Measurements from ENCODE around the gene XAB2. TPM values are rescaled to one million over a fixed set of nuclear protein-coding genes. Genes with fewer than 3 reads are reported as not detected.

The XAB2 gene
- total and polyA plus RNA-seq, 12 donors: 18.6 to 31.9 (median 22.7) TPM

GRCh38 chr19:7607874-7608560, 21.3 kb downstream of the XAB2 start:
- TF ChIP-seq, protein P1, sequence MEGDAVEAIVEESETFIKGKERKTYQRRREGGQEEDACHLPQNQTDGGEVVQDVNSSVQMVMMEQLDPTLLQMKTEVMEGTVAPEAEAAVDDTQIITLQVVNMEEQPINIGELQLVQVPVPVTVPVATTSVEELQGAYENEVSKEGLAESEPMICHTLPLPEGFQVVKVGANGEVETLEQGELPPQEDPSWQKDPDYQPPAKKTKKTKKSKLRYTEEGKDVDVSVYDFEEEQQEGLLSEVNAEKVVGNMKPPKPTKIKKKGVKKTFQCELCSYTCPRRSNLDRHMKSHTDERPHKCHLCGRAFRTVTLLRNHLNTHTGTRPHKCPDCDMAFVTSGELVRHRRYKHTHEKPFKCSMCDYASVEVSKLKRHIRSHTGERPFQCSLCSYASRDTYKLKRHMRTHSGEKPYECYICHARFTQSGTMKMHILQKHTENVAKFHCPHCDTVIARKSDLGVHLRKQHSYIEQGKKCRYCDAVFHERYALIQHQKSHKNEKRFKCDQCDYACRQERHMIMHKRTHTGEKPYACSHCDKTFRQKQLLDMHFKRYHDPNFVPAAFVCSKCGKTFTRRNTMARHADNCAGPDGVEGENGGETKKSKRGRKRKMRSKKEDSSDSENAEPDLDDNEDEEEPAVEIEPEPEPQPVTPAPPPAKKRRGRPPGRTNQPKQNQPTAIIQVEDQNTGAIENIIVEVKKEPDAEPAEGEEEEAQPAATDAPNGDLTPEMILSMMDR (IDR thresholded peaks at IDR 0.05): no peak
- intact Hi-C loops (cut with DNase I): no loop called here
- Histone ChIP-seq H3K27ac (no peak overlapping the region), H3K4me3 (no peak overlapping the region), H3K27me3 (peaks cover 0 to 36% (median 20%) of the 10 kb centered on the region in 7 donors), H3K36me3 (no peaks in the 10 kb centered on the region), H3K4me1 (no peaks in the 10 kb centered on the region), H3K9me3 (no peaks in the 10 kb centered on the region)
- ATAC-seq (no peak), DNase-seq (no peak)
- 86 to 88% methylated on average over 25 of the region's 25 CpGs for WGBS, 2 donors

DNA sequence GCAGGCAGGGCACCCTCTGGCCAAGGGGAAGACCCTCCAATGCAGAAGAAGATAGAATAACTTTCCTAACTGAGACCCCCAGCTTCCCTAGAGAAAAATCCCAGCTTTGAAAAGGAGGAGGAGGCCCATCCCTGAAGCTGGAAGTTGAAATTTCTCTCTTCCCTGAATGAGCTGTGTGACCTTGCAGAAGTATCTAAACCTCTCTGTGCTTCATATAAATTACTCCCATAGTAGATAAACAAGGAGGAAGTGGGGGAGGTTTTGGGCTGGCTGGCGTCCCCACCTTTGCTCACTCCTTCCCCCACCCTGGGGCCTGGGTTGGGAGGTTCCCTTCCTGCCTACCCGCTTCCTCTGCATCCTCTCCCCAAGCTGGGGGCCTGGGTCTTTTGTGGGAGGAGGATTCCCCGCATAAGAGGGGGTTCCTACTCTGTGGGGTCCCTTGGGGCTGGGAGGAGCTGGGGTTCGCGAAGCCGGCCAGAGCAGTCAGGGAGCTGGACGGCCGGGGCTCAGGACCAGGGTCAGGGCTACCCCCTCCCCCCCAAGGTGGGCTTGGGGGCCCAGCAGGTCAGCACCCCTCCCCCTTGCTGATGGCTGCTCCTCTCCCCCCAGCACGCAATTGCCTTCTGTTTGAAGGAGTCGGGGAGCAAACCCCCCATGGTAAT, 22.0 kb downstream of the XAB2 start:
- Histone ChIP-seq H3K36me3 (no peaks in the 10 kb centered on the region), H3K9me3 (no peaks in the 10 kb centered on the region), H3K4me3 (no peak overlapping the region), H3K27ac (no peak overlapping the region), H3K27me3 (peaks cover 0 to 43% (median 22%) of the 10 kb centered on the region in 7 donors), H3K4me1 (no peaks in the 10 kb centered on the region)
- DNase-seq (no peak), ATAC-seq (no peak)
- 67 to 72% methylated on average over 9 to 10 of the region's 10 CpGs for WGBS, 2 donors
- intact Hi-C loops (cut with DNase I): no loop called here
- TF ChIP-seq, protein P1 (IDR thresholded peaks at IDR 0.05): no peak

- peaks cover 0 to 53% (median 29%) of the 10 kb centered on the region in 7 donors for H3K27me3 ChIP-seq
Measured at GRCh38 chr19:7606289-7606688, 23.1 kb downstream of the XAB2 start.

DNA sequence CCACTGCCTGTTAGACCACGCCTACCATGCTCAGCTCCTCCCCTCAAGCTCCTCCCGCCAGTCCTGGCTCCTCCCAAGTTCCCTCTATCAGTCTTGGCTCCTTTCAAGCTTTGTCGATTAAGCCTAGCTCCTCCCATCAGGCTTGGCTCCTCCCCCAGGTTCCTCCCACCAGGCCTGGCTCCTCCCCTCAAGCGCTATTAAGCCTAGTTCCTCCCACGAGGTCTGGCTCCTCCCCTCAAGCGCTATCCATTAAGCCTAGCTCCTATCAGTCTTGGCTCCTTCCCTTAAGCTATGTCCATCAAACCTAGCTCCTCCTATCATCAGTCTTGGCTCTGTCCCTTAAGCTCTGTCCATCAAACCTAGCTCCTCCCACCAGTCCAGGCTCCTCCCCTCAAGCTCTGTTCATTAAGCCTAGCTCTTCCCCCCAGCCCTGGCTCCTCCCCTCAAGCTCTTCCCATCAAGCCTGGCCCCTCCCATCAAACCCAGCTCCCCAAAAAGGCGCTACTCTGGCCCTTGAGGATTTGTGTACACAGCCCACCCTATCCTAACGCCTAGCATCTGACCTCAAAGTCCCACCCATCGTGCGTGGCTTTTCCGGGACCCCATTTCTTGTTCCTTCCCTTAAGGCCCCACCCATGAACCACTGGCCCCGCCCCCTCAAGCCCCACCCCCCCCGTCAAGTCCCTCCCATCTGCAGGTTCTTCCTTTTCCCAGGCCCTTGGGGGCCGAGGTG, 23.7 kb downstream of the XAB2 start:
- intact Hi-C loops (cut with DNase I): no loop called here
- ATAC-seq (no peak), DNase-seq (no peak)
- H3K9me3 ChIP-seq: no peaks in the 10 kb centered on the region
- H3K27ac ChIP-seq: no peak overlapping the region
- WGBS, 2 donors: 61 to 70% methylated on average over 14 of the region's 14 CpGs
- TF ChIP-seq, protein P1 (IDR thresholded peaks at IDR 0.05): no peak
- H3K36me3 ChIP-seq: no peaks in the 10 kb centered on the region
- no peak overlapping the region for H3K4me3 ChIP-seq
- H3K4me1 ChIP-seq: no peaks in the 10 kb centered on the region
- peaks cover 0 to 51% (median 31%) of the 10 kb centered on the region in 7 donors for H3K27me3 ChIP-seq

More at GRCh38 chr19:7606289-7606688, 23.1 kb downstream of the XAB2 start:
- WGBS, 2 donors: 75 to 86% methylated on average over 11 to 17 of the region's 17 CpGs
- H3K4me3 ChIP-seq: no peak overlapping the region
- ATAC-seq (peak in 1 of 8 donors; percentile 11), DNase-seq (no peak)
- H3K9me3 ChIP-seq: no peaks in the 10 kb centered on the region
- no peak overlapping the region for H3K27ac ChIP-seq
- TF ChIP-seq, protein P1 (IDR thresholded peaks at IDR 0.05): no peak
- intact Hi-C loops (cut with DNase I): no loop called here
- H3K36me3 ChIP-seq: no peaks in the 10 kb centered on the region
- no peaks in the 10 kb centered on the region for H3K4me1 ChIP-seq
